GM19397 (cell line): ENCODE data around the gene CASZ1.

Experiments
- ATAC-seq: cut with Tn5 transposase; IDR thresholded peaks from one replicate; pipeline ENCODE4 v1.9.1; 2021; ENCODE audit warnings: mild to moderate bottlenecking, moderate library complexity; ENCODE audit not compliant: unreplicated experiment

Gene CASZ1

DNA sequence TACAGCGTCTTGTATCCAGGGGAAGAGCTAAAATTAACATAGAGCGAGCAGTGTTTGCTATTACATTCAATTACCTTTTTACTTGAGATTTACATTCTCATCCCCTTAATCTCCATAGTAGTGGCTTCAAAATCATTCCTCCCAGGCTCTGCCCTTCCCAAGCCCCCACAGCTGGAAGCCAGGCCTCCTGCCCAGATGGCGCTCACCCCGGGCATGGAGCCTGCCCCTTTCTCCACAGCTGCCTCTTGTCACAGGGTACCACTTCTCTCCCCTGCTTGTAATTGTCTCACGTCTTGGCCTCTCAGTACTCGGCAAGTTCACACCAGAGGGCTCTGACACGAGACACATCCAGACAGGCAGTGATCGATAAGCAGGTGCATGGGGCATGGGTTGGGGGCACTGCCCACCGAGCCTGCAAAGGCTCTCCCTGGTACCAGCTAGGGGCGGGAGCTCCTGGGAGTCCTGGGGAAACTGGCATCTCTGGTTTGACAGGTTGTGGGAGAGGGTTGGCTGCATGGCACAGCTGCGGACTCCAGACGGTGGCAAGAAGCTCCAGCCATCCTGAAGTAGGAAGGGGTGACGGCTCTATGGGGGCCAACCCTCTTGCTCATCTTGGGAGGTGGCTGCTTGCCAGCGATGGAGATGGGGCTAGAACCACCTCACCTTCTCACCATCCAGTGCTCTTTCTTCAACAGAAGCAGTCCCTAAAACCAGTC is 20.1 kb downstream of the CASZ1 start:
- ATAC-seq = no peak

GRCh38 chr1:10775763-10776162 is 20.7 kb downstream of the CASZ1 start:
- ATAC-seq = no peak

- no peak for ATAC-seq
Measured at GRCh38 chr1:10774615-10775310, 21.7 kb downstream of the CASZ1 start.

- ATAC-seq = no peak
Measured at GRCh38 chr1:10773851-10774614, 22.4 kb downstream of the CASZ1 start.

- no peak for ATAC-seq
Measured at GRCh38 chr1:10773376-10773775, 23.1 kb downstream of the CASZ1 start.

DNA sequence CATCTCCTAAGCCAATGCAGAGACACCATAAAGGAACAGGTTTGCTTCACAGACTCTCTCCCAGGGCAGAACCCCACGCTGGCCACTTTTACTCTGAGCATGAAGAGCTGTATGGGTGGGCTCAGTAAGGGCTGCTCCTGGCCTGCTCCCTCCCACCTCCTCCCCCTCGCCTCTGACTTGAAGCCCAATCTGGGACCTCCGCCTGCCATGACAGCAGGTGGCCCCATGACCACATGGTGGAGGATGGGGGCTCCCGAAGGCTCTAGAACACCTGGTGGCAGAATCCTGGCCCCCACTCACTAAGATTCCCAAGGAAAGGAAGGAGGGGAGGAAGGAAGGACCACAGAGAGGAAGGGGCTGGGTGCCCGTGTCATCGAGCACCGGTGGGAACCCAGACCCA is 23.7 kb downstream of the CASZ1 start:
- no peak for ATAC-seq

GRCh38 chr1:10771789-10772188 is 24.7 kb downstream of the CASZ1 start:
- ATAC-seq = no peak

DNA sequence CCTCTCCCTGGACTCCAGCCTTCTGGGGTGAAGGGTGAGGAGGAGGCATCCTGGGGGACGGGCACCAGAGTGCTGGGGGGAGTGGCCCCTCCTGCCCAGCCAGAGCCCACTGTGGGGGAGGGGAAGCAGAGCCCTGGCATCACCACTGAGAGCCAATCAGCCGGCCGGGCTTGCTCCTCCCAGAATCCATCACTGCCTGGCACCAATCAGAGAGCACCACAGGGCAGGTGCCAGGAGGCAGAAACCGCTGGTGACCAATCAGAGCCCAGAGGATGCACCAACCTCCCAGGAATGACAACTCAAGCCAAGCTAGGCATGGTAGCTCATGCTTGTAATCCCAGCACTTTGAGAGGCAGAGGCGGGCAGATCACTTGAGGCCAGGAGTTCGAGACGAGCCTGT is 27.9 kb downstream of the CASZ1 start:
- no peak for ATAC-seq

DNA sequence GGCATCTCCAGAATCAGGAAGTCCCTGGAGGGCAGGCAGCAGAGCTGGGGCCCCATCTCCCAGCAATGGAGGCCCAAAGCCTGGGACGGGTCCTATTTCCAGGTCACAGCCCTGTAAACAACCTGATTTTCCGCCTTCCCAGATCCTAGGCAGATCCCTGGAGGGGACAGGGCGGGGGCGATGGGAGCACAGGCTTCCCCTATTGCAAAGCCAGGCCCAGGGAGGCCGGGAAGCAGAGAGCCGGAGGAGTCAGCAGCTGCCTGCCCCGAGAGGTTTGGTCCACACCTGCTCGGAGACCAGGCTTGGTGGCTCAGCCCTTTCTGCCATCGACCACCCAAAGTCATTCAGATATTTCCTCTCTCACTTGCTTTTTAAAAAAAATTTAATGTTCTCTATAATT is 29.2 kb downstream of the CASZ1 start:
- no peak for ATAC-seq

GRCh38 chr1:10765734-10766478 is 30.5 kb downstream of the CASZ1 start:
- ATAC-seq = no peak

DNA sequence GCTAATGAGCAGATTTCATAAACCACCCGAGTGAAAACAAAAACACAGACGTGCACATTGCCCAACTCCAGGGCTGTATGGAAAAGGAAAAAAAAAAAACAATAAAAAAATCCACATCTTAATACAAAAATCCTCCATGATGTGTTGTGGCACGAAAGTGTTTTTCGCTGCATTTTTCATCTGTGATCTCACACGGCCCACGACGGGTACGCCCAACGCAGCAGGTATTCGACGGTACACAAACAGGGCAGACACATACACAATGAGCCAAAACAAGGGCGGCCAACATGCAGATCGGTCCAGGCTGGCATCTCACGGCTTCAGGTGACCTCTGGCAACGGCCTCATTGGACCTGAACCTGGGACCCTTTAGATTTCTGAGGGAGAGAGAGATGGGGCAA is 31.1 kb downstream of the CASZ1 start:
- no peak for ATAC-seq

DNA sequence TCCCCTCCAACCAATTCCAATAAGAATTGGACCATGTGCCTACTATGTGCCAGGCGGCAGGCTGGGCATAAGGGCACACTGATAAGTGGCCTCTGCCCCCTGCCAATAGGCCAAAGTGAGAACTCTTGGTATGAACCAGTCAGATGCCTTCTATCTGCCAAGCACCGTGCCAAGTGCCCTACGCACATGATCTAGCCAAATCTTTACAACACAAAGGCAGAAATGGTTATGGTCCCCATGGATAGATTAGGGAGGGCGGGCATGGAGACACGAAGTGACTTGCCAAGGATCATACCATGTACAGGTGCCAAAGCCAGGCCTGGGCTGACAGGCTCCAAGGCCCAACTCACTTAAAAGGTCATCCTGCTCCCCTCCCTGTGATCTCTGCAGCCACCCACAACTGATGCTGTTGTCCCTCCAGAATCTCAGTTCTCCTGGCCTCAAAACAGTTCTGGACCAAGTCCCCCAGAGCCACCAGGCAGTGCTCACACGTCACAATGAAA is 32.1 kb downstream of the CASZ1 start:
- ATAC-seq = no peak

DNA sequence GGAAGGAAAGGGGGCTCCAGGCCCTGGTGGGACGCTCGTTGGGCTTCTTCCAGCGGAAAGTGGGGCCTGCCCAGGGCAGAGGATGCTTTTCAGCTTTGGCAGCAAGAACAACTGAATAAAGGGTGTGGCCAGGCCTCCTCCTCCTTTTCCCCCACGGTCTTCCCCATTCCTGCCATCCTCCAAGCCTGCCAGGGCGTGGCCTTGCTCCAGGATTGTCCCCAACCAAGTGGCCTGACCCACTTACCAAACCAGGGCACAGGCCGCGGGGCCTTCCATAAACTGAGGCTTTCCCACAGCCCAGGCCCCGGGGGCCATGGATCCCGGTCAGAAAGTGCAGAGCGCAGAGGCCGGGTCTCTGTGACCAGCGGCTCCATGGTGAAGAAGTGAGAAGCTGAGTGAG is 33.6 kb downstream of the CASZ1 start:
- ATAC-seq = no peak

GRCh38 chr1:10762153-10762523 is 34.3 kb downstream of the CASZ1 start:
- no peak for ATAC-seq

DNA sequence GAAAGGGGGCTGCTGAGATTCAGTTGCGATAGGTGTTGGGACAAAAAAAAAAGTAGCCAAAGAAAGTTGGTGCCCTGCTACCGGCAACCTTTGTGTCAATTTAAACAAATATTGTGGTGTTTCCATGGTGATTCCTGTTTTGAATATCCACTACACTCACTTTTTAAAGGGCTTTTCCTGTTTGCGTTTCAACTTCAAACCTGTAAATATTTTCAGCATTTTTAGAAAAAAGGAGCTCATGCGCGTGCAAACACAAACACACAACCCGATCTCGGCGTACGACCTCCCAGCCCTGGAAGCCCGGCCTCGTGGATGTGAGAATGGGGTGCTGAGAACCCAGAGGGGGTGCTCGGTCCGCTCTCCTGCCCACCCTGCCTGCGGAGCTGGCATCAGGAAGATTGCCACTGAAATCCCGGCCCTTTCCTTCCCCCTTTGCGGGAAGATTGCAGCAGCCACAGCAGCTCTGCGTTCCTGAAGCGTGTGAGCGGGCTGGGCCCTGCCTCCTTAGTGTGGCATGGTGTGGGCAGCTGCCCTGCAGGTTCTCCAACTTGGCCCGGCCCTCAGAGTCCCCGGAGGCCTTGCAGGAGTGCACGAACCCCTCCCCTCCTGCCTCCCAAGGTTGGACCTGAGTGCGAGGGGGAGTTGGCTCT is 34.8 kb downstream of the CASZ1 start:
- no peak for ATAC-seq

DNA sequence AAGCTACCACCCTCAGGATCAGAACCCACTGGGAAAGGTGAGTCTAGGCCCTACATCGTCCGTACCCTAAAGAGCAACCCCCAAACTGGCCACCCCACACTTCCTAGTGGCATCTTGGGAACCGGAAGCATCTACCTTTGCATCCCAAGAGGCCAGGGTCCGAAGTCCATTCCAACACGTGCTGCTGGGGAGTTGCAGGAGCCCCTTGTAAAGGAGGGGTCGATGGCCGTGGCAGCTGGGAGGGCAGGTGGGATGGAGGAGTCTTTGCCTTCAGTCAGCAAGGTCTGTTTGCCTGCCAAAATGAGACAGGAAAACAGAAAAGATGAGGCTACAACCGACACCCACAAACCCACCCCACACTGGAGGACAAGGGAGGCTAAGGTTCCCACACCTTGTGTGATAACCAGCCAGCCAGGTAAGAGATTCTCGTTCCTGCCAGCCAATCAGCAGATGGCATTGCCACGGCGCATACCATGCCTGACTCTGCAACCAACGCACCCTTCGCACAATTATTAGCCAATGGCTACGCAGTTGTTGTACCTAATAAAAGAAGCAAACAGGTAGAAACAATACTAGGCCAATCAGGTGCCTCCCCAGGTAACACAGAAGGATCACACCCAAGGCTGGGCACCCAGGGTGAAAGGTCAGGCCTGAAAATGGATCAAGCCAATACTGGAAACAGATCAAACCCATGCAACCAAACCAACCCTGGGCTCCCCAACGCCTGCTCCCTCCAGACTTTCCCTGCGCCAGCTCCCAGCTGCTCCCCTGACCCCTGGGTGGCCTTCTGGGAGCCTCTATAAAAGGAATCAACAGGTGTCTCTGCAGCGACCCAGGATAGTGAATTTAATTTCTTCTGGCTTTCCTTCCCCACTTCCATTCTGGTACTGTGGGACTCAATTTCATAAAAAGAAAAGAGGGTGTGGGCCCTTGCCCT is 35.6 kb downstream of the CASZ1 start:
- ATAC-seq = no peak

DNA sequence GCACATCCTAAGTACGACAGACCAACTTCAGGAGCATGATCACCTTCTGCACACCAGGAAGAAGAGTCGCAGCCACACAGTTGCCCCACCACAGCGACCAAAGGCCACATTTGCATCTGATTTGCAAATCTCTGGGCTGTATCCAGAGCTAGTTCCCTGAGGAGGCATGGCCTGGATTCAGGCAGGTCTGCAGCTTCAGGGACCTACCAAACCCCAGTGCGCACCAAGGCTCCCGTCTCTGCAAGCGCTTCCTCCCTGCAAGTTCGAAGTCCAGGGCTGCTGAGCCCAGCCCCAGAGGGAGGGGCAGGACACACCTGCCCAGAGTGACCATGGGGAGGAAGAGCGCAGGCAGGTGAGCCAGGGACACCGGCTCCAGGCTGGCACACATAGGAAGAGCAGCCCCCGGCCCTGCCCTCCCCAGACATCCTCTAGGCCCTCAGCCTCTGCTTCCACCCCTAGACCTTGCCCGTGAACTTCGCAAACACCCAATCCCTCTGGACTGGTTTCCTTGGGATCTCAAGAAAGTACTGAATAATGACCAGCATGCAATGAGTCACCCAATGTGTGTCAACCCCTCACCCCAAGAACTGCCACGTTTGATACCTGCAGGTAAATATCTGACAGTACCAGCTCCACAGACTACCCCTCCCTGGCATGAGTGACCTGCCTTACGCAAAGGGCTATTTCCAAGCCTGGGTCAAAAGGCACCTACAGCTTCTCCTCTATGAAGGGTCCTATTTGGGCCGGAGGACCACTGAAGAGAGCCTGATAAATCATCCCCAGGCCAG is 36.8 kb downstream of the CASZ1 start:
- no peak for ATAC-seq

GRCh38 chr1:10756842-10757241 is 39.6 kb downstream of the CASZ1 start:
- ATAC-seq = no peak
